SU-DHL-6 (cell line): ENCODE data around the gene GOLGA6C.

Source experiments
- CTCF ChIP-seq: fragments of 200-600 bp; sonication (generic); IDR thresholded peaks from one replicate; pipeline ENCODE4 v1.5.1; 2017; ENCODE audit warnings: antibody characterized with exemption, mild to moderate bottlenecking, low read length, moderate library complexity; ENCODE audit not compliant: insufficient read depth, poor library complexity, severe bottlenecking
- EZH2phosphoT487 ChIP-seq: fragments of 200-600 bp; sonication (generic), shearing (Covaris generic); conservative IDR thresholded peaks from 2 replicates; pipeline ENCODE4 v1.6.1; 2018; ENCODE audit warnings: mild to moderate bottlenecking, antibody characterized with exemption, low read length, moderate library complexity, mixed read lengths

- TF ChIP-seq CTCF (no peak), EZH2phosphoT487 (no peak)
Measured at GRCh38 chr15:75210811-75211230, 47.3 kb upstream of the GOLGA6C start.
